HG02588 (cell line): Measurements from ENCODE around the gene LRRC7.
"Not testable (repeated sequence)": the region's sequence is repeated elsewhere in the genome, so short reads cannot be mapped to it uniquely, and the experiment has no call there.

Experiments
- ATAC-seq: cut with Tn5 transposase; IDR thresholded peaks from one replicate; pipeline ENCODE4 v1.9.1; 2021; ENCODE audit warnings: mild to moderate bottlenecking, moderate library complexity; ENCODE audit not compliant: unreplicated experiment

Gene LRRC7

GRCh38 chr1:69862906-69863305 lies 295.2 kb downstream of the LRRC7 start:
- ATAC-seq = no peak

GRCh38 chr1:69863704-69864103 lies 296.0 kb downstream of the LRRC7 start:
- ATAC-seq = no peak

- ATAC-seq = no peak
Measured at GRCh38 chr1:69871412-69871811, 303.7 kb downstream of the LRRC7 start.

GRCh38 chr1:69878338-69878737 lies 310.6 kb downstream of the LRRC7 start:
- ATAC-seq = no peak

GRCh38 chr1:69888016-69888415 lies 320.3 kb downstream of the LRRC7 start:
- ATAC-seq = not testable (repeated sequence)

- no peak for ATAC-seq
Measured at GRCh38 chr1:69888657-69889056, 320.9 kb downstream of the LRRC7 start.

GRCh38 chr1:69898403-69898947 lies 330.8 kb downstream of the LRRC7 start:
- no peak for ATAC-seq

- no peak for ATAC-seq
Measured at GRCh38 chr1:69911301-69911801, 343.6 kb downstream of the LRRC7 start.

GRCh38 chr1:69913977-69914376 lies 346.3 kb downstream of the LRRC7 start:
- no peak for ATAC-seq

GRCh38 chr1:69914976-69915765 lies 347.4 kb downstream of the LRRC7 start:
- ATAC-seq = no peak

GRCh38 chr1:69919129-69919921 lies 351.6 kb downstream of the LRRC7 start:
- ATAC-seq = no peak

- ATAC-seq = no peak
Measured at GRCh38 chr1:69919922-69920273, 352.2 kb downstream of the LRRC7 start.

- ATAC-seq = no peak
Measured at GRCh38 chr1:69920426-69920825, 352.7 kb downstream of the LRRC7 start.

GRCh38 chr1:69921486-69921885 lies 353.8 kb downstream of the LRRC7 start:
- ATAC-seq = no peak

- not testable (repeated sequence) for ATAC-seq
Measured at GRCh38 chr1:69928234-69928633, 360.5 kb downstream of the LRRC7 start.

- ATAC-seq = no peak
Measured at GRCh38 chr1:69929308-69930057, 361.8 kb downstream of the LRRC7 start.

GRCh38 chr1:69930396-69930795 lies 362.7 kb downstream of the LRRC7 start:
- no peak for ATAC-seq

- ATAC-seq = no peak
Measured at GRCh38 chr1:69932760-69933159, 365.0 kb downstream of the LRRC7 start.

- no peak for ATAC-seq
Measured at GRCh38 chr1:69940231-69940630, 372.5 kb downstream of the LRRC7 start.

GRCh38 chr1:69940816-69941215 lies 373.1 kb downstream of the LRRC7 start:
- no peak for ATAC-seq

- no peak for ATAC-seq
Measured at GRCh38 chr1:69943030-69943429, 375.3 kb downstream of the LRRC7 start.
